SKM-1 (cell line): Measurements from ENCODE around the gene GRK1.

Experiments
- DNase-seq: peaks from one replicate; lab custom pipeline; 2025; ENCODE audit not compliant: unreplicated experiment; lab: John Stamatoyannopoulos, UW

GRK1 gene

DNA sequence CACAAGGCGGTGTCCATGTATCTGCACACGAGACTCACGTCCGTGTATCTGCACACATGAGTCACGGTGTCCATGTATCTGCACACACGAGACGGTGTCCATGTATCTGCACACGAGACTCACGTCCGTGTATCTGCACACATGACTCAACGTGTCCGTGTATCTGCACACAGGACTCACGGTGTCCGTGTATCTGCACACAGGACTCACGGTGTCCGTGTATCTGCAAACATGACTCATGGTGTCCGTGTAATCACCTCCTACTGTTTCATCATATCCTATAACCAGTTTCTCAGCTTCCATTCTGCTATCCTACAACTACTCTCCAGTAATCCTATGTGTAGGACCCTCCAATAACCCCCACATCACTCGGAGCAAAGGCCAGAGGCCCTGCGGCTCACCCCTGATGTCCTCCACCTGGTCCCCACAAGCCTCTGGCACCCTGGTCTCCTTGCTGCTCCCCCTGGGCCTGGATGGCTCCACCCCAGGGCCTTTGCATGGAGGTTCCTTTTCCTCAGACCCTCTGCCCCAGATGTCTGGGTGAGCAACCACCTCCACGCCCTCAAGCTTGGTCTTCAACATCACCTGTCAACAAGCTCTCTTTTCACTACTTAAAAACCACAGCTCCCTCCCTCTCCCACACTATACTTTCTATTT lies 89.5 kb downstream of the GRK1 start:
- DNase-seq: no peak

GRCh38 chr13:113758651-113759524 lies 91.9 kb downstream of the GRK1 start, which contains the start of gene TMEM255B:
Gene TMEM255B, plus strand, starts transcription at chr13:113759226. Its CDS starts 44 bp downstream, at chr13:113759270.
- DNase-seq: peak; percentile 93

DNA sequence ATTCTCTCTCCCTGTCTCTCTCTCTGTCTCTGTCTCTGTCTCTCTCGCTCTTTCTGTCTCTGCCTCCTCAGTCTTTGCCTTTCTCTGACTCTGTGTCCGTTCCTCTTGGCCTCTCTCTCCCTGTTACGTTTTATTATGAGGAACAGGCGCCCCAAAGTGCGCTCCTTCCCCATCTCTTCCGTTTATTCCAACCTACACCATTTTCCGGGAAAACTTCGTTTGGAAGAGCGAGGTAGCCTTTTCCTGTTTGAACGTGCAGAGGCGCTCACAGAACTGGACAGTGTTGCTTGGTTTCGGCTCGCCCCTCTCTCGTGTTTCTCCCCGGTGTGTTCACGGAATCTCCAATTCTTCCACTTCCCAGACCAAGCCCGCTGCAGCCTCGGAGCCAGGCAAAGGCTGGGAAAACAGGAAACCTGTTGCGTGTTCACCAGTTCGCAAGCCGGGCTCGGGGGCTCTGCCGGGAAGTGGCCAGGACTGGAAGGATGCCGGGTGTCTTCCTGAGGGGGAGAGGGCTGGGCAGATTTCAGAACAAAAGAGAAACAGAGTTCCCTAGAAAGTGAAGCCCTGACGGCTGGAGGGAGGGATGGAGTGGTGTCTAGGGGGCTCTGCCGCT lies 92.6 kb downstream of the GRK1 start:
- DNase-seq: no peak

DNA sequence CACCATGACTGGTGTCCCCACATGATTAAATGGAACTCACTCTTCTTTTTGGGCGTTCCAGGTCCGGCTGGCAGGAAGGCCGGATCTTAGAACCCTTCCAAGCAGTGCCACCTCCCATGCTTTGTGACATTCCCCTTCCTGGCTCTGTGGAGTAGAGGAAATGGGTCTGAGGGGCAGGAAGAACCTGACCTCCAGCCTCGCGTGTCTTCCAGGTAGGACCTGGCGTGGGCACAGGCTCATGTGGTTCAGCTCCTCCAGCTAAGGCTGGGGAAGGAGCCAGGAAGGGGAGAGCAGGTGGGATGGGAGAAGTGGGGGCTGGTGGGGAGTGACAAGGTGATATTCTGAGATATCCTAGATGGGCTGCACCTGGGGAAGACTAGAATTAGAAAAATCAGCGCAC lies 94.1 kb downstream of the GRK1 start:
- no peak for DNase-seq

DNA sequence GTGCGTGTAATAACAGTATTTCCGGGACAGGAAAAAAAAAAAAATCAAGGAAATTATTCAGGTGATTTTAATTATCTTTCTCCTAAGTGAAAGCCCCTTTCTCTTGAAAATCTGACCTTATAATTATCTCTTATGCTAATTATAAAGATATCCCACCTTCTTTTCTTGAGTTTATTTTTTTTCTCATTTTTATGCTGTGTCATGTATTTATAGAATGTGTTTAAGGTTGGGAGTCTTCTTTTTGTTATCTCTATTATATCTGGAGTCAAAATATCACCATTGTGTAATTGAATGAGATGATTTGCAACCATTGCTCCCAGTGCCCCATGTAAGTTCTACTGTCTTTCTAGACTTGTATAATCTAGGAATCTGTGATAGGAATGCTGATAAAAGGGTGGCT lies 95.1 kb downstream of the GRK1 start:
- DNase-seq: no peak

- no peak for DNase-seq
Observed at GRCh38 chr13:113762538-113762937, 95.5 kb downstream of the GRK1 start.

GRCh38 chr13:113763254-113763653 lies 96.2 kb downstream of the GRK1 start:
- DNase-seq: no peak

DNA sequence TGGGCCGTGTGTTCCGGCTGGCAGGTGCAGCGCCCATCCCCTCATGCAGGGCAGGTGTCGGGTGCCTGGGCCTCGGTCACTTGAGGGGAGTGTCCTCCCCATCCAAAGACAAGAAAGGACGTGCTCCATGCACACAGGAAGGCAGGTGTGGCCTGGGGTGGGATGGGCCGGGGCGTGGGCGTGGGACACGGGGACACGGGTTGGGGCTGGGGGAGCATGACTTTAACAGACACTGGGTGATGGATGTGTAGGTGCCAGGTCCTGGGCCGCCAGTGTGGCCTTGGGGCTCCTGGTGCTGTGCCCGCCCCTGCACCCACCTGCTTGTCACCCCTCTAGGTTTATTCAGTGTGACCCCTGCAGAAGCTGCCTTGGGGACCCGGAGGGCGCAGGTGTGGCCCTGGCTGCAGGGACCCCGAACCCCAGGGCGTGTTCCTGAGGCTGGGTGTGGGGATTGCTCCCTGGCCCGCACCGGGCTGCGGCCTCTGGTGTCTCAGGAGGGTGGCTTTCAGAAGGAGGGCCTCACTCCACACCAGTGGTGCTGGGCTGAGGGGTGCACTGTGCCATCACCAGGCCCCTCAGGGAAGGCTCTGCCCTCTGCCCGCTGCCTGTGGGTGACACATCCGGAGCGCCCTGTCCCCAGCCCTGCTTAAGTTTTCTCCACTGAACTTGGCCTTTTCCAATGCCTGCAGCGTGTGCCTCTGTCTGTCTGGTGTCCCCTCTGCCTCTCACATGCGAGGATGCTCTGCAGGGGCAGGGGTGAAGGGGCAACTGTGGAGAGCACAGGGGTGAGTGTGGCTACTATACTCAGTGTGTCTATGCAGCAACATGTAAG lies 97.2 kb downstream of the GRK1 start:
- no peak for DNase-seq

DNA sequence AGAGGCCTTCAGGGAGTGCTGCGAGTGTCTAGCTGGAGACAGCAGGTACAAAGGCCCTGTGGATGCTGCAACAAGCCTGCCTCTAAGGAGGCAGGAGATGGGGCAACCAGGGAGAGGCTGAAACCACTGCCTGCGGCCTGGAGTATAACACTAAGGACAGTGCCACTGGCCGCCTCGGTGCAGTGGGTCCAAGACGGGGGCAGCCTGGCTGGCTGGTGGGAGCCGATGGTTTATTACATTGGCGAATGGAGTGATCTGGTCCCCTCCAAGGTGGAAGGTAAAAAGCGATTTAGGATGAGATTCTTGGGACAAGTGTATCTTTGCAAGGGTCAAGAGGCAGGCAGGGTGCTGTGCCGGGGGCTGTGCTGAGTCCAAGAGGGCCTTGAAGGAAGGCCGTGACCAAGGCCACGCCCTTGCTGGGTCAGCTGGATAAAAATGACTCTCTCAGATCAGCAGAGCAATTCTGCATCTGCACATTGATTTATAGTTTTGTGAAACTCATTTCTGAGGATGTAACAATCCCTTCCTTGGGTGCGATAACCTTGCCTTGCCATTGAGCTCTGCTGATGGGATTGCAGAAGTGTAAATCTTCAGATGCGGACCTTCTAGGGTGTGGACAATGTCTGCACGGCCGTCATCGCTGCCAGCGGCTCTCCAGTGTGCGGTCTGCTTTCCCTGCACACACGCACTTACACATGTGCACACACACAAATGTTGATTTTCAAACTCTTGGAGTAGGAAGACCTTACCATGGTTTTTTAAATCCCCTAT lies 98.0 kb downstream of the GRK1 start:
- DNase-seq: no peak

- DNase-seq: no peak
Observed at GRCh38 chr13:113765564-113765910, 98.5 kb downstream of the GRK1 start.

DNA sequence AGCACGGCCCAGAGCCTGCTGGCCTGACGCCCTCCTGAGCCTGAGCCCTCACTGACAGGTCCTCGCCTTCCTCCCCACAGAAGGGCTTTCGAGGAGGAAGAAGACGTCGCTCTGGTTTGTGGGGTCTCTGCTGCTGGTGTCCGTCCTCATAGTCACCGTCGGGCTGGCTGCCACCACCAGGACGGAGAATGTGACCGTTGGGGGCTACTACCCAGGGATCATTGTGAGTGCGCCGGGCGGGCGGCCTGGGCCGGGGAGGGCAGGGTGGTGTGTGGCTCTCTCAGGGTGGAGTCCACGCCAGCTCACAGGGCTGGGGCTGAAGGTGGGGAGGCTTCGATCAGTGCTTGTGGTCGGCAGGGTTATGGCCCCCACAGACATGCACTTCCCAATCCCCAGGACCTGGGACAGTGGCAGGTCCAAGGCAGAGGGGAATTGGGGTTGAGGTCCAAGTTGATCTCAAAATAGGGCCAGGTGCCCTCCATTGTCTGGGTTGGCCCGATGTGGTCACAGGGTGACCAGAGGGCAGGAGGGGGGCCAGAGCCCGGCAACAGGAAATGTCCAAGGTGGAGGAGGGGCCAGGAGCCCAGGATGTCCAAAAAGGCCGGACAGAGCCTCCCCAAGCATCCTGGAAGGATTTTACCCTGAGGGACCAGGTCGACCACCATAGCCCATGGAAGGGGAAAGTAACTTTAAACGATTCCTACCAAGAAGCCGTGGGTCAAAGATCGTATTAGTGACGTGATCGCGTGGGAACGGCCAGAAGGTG lies 99.2 kb downstream of the GRK1 start:
- DNase-seq: no peak

GRCh38 chr13:113767366-113767765 lies 100.3 kb downstream of the GRK1 start:
- no peak for DNase-seq

- no peak for DNase-seq
Observed at GRCh38 chr13:113768018-113768905, 101.2 kb downstream of the GRK1 start.

DNA sequence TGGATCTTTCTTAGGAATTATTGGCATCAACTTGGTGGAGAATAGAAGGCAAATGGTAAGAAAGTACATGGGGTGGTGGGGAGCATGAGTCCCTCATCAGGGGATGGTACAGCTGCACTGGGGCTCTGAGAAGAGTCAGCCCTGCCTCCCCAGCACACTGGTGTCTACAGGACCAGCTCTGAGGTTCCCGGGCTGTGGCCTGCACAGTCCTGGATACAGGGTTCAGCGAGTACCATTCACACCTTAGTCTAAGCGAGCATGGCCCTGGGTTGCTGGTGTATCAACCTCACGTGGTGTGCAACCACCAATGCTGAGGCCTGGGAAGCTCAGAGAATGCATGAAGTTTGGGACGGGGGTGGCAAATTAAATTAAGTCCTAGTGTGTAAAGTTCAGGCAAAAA lies 102.1 kb downstream of the GRK1 start:
- DNase-seq: no peak

DNA sequence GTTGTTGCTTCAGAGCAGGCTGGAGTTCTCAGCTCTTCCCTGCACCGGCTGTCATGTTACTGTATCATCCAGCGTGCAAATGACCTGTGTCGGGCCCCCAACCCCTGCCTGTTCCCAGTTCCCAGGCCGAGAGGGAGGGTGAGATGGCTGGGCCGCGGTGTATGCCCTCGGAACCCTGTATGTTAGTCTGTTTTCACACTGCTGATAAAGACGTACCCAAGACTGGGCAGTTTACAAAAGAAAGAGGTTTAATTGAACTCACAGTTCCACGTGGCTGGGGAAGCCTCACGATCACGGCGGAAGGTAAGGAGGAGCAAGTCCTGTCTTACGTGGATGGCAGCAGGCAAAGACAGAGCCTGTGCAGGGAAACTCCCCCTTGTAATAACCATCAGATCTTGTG lies 102.9 kb downstream of the GRK1 start:
- DNase-seq: no peak

DNA sequence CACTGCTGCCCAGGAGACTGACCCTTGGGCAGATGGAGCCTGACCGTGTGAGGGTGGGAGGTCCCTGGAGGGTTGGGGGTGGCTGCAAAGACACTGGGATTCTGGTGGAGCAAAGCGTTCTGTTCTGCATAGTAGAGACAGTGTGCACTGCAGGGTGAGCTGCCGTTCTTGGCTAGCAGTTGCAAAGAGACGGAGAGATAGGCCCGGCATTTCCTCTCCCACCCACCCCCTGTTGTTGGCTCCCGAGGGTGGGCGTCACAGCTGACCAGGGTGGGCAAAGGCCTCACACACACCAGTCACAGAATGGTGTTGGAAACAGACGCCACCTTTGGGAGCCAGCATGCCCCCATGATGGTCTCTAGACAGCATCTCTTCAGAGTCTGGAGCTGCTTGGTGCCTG lies 103.4 kb downstream of the GRK1 start:
- no peak for DNase-seq

- DNase-seq: no peak
Observed at GRCh38 chr13:113770937-113771336, 103.9 kb downstream of the GRK1 start.

DNA sequence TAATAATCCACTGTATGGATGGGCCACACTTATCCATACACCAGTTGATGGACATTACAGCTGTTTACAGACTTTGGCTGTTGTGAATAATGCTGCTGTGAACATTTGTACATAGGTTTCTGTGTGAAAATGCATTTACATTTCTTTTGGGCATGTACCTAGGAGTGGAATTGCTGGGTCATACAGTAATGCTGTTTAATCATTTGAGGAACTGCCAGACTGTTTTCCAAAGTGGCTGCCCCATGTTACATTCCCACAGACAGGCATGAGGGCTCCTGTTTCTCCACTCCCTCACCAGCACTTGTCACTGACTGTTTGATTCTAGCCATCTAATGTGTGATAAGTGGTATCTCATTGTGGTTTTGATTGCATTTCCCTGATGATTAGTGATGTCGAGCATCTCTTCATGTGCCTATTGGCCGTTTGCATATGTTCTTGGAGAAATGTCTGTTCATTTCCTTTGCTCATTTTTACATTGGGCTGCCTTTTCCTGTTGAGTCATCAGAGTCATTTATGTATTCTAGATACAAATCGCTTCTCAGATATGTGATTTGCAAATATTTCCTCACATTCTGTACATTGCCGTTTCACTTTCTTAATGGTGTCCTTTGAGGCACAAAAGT lies 104.8 kb downstream of the GRK1 start:
- DNase-seq: no peak
